ENCODE results near the gene EPB41L2.
"Not testable (repeated sequence)": the region's sequence is repeated elsewhere in the genome, so short reads cannot be mapped to it uniquely, and the experiment has no call there.

The EPB41L2 gene

DNA sequence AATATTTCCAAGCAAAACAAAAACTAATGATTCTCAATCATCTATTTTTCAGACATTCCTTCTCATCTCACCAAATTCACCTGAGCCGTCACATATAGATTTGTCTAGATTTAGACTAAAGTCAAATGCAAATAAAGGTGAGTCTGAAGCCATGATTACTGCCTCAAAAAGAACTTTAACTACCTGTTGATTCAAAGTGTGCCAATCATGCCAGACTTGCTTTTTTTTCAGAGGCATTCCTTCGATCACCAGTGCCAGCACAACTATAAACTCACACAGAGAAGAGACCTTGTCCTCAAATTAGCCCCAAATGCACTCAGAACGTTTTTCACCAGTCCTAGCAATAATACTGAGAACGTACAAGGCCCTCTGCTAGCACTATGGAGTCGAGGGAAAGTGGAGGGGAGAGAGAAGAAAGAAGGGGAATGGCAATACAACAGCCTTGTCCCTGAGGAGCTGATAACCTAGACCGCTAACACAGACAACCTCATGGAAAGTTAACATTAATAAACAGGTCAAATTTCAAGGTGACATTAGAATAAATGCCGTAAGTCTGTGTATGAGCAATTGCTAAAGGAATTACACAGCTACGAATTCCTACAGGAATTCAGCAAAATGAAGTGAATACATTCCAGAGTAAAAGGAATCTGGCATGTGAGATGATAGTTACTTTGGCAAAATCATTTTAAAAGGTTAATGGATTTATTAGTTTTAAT is 60.9 kb downstream of the EPB41L2 start:
- no peak for DNase-seq

DNA sequence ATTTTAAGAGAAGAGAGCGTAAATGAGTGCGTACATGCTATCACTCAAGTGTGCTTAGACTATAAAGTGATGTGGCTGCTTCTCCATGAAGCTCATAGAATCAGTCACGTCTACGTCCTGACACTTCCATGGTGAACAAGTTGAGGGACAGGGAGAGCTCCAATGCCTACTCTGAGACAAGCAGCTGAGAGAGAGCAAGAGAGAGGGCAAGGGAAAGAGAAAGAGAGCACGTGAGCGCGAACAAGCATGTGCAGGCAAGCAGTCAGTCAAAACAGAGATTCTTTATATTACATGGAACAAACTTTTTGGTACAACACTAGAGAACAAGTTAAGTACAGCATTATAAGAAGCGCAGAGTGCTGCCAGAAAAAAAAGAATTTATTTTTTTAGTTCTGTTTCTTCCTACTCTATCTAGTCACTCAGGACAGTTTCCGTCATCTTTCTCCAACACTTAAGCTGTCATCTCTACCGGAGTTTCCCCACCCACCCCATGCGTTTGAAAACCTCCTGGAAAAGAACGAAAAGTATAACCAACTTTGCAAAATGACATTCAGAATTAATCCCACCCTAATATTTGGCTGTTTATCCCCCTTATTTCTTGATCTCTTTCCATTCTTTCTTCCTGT is 61.8 kb downstream of the EPB41L2 start:
- DNase-seq = no peak

DNA sequence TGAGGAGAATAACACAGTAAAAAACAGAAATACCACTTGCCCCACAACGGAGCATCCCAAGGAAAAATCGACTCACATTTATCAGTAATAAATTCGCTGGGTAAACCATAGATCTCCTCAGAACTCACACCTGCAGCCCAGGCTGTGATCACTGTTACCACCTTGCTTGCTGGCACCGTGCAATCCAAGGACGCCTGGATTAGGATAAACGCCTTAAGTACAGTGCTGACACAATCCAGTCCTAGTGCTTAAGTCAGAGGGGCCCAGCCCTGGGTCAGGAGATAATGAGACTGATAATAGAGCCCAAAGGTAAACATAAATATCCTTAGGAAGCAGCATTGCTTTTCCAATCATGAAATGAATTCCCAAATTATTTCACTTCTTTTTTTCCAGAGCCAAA is 62.5 kb downstream of the EPB41L2 start:
- no peak for DNase-seq

DNA sequence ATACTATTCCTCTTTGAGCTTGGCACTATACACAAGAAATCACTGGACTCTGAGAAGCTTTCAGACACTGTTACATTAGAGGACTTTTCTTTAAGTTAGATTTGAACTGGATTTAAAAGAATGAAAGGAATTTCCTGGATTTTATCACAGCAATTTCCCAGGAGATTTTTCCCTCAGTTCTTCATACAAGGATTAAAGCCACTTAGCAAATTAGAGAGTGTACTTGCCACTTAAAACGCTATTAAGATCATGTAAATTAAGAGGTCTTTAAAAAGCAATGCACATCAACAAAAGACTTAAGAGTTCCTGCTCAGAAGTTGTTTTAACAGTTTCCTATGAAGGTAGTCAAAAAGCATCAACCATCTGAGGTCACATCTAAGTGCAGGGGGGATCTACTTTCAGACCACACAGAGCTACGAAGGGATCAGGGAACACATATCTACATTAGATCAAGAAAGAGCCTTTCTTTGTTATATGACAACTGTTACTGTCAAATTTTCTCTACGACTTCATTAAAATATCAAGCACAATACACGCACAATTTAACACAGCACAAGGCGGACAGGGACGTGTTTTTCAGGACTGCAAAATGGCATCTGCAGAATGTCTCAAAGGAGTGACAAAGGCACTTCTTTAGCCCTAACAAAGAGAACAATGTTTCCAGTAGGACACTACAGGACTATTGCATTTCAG is 65.8 kb downstream of the EPB41L2 start:
- no peak for DNase-seq

DNA sequence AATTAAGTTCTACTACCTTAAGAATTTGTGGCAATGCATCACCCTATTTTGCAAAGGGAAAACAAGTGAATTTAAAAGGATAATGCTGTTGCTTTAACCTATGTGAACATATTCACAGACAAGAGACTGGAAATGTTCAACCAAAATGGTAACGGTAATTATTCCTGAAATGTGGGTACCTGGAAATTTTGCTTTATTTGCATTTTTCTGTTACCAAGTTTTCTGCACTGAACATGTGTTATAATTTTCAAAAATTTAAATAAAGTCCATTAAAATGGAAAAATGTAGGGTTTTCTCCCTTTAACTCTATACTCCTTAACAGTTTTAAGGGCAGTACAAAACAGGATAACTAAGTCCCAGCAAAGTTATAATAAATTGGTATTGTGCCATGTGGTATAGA is 66.4 kb downstream of the EPB41L2 start:
- no peak for DNase-seq

DNA sequence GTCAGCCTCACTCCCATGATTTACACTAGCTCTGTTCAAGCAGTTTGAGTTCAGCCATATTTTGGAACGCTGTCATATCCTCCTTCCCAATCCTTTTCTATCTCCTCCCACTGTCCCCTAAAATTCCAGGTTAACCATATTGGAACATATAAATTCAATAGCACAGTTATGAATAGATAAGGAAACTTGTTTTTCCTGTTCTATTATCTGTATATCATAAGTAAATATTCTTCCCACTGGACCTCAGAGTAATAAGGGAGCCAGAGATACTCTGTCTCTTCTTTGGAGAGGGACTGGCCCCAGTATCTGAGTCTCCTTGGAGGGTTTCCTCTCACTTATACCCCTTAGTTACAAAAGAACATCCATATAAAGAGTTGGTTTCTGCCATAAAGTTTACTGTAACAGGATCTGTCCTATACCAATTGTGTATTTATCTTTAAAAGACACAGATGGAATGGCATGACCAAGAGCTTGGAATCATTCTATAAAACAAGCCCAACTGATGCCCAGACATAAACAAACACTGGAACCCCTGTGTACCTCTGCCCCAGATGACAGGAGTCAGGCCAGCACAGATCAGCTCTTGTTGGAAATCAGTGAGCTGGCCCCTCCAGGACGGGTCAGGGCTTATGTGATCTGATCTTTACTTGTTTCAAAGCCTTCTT is 67.1 kb downstream of the EPB41L2 start:
- DNase-seq = no peak

DNA sequence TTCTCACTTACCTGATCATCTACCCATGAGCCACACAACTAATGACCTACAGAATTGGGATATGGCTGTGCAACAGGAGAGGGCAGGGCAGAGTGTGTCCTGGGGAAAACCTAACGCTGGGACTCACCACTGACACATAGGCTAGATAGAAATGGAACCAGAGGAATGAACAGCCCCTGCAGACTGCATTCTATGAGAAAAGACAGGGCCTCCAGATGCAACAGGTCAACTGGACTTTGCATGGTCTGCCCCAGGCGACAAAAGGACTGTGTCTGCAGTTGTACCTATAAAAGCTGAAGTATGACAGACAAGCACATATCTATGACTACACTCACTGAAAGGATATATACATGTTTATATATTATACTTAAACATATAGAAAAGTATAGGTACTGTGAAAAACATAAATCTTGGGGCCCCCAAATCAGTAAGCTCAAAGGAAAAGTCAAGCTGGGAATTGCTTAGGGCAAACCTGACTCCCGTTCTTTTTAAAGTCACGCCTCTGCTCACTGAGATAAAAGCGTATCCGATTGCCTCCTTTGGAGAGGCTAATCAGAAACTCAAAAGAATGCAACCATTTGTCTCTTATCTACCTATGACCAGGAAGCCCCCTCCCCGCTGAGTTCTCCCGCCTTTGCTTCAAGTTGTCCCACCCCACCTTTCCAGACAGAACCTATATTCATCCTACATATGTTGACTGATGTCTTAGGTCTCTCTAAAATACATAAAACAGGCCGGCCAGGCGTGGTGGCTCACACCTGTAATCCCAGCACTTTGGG is 68.5 kb downstream of the EPB41L2 start:
- DNase-seq = no peak

DNA sequence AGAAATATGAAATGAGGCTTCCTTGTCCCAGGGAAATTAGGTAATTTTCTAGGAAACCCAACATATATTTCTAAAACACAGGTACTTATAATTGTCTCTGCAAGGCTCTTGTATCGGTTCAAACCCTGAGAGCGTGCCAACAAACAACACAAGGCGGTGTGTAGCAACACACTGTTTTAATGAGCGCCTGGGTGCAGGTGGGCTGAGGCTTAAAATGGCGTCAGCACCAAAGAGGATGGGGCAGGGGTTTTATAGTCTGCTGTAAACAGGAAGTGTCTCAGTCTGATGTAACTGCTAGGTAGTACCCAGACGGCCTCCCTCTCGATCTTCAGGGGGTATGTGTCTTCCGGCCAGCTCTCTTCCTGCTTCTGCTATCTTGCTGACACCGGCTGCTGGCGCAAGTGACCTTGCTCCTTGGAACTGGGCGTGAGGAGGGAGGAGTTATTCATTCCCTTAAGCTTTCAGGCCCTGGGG is 69.7 kb downstream of the EPB41L2 start:
- no peak for DNase-seq

DNA sequence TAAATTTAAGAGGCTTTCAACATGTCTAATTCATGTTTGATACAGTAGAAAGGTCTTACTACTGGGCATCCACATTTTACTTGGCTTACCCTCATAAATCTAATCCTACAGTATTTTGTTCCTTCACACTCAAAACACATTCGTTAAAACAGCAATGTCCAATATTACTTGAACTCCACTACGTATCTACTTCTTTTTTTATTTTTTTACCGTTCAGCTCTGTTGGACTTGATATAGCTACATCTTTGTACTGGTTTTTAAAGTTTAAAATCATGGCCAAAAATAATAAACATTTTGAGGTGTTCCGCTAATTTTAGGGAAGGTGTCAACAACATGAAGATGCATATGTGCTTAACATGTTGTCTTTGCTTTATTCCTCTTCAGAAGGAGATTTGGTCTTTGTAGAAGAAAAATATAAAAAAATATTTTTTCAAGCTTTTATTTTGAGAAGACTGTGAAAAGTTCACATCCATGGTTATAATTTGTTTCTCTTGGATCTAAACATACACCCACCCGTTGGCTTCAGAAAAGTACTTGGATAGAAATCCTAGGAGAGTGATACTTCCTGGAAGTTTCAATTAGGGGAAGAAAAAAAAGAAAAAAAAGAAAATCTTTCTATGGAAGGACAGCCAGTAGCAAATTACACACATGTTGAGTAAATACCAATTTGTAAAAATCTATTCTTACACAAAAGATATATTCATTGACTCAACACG is 71.5 kb downstream of the EPB41L2 start:
- no peak for DNase-seq

DNA sequence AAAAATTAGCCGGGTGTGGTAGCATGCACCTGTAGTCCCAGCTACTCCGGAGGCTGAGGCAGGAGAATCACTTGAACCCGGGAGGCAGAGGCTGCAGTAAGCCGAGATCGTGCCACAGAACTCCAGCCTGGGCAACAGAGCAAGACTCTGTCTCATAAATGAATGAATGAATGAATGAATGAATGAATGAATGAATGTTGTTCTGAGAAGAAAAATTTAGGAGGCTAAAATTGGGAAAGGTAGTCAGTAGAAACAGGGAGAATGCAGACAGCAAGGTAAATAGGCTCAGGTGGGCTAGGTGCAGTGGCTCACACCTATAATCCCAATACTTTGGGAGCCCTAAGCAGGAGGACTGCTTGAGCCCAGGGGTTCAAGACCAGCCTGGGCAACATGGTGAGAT is 75.5 kb downstream of the EPB41L2 start:
- DNase-seq = not testable (repeated sequence)

DNA sequence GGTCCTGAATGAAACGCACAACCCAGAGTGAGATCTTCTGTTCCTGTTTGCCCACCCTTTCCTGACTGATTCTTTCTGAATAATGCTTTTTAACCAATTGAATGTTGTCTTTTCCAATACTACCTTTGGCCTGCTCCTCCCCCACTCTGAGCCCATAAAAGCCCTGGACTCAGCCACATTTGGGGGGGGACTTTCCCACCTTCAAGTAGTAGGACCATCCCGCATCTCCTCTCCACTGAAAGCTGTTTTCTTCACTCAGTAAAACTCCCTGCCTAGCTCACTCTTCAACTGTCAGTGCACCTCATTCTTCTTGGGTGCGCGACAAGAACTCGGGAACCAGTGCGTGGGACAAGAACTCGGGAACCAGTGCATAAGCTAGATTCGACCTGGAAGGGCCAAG is 77.9 kb downstream of the EPB41L2 start:
- no peak for DNase-seq

DNA sequence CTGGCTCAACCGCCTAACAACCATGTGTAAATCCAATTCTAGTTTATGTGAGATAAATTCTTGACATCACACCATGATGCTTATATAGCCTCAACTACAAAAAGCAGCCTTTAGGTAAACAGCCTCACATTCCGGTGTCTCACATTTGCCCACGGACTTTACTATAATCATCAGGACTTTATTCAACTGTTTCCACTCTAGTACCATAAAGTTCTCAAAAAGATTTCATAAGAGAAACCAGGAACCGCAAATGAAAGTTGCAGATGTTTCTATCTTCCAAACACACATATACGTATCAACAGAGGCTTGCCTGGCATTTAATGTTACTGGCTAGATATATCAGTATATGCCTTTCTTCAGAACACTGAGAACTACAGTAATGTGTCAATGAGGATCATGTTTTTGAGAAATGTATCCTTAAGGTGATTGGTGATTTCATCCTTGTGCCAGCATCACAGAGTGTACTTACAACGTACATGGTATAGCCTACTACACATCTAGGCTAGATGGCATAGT is 80.0 kb downstream of the EPB41L2 start:
- no peak for DNase-seq

DNA sequence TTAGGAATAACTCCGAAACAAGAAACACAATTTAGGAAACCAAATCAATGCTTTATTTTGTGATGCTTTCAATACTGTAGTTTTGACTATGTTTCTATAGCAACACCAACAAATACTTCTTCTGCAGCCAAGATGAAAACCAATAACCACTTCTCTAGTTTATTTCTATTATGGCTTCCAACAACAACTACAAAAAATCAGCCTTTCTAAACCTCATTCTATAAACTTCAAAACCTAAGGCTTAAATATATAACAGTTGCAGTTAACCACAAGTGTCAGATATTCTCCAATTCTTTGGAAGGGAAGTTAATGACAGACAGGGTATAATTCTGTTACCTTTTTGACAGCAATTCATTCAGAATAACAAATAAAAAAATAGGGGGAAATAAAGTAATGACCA is 80.9 kb downstream of the EPB41L2 start:
- DNase-seq = no peak

DNA sequence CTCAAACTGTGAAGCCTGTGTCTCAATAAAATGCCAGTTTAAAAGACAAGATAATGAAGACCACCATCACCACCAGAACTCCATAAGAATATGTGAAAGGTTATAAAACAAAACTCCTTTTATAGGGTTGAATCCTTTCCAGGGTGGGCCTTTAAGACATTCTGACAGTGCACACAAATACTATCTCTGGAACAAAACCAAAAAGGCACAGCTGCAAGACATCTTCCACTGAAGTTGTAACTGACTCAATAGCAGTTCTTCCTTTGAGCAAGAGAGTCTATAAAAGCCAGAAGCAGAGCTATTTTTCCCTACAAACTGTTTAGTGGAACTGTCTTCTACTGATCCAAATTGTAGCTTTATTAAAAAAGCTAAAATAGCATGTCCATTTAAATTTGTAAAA is 81.6 kb downstream of the EPB41L2 start:
- no peak for DNase-seq

DNA sequence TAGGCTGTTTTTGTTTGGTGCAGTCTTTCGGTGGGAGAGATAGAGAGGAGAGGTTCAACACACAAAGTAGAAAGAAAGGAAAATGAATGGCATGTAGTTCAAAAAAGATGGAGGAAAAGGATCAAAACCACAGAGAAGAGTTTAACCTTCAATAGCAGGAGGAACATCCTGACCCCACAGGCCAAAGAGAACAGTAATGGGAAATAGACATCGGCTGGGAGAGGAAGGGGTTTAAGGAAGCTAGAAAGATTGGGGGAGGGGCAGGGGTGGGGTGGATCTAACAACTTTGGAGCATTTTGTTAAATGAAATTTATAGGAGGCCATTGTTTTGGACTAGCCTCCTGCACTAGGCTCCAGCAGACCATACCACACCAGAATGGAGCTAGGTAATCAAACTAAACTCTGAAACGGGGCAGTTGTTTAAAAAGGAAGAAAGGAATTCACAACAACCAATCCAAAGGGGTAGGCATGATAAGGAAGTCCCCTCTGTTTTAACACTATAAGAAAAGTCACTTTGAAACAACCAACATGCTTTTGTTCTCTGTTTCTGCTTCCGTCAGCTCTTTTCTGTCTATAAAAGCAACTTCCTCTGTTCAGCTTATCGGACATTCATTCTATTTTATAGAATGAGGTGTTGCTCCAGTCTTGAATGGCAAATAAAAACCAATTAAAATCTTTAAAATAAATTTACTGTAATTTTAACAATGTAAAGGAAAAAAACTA is 82.6 kb downstream of the EPB41L2 start:
- no peak for DNase-seq

DNA sequence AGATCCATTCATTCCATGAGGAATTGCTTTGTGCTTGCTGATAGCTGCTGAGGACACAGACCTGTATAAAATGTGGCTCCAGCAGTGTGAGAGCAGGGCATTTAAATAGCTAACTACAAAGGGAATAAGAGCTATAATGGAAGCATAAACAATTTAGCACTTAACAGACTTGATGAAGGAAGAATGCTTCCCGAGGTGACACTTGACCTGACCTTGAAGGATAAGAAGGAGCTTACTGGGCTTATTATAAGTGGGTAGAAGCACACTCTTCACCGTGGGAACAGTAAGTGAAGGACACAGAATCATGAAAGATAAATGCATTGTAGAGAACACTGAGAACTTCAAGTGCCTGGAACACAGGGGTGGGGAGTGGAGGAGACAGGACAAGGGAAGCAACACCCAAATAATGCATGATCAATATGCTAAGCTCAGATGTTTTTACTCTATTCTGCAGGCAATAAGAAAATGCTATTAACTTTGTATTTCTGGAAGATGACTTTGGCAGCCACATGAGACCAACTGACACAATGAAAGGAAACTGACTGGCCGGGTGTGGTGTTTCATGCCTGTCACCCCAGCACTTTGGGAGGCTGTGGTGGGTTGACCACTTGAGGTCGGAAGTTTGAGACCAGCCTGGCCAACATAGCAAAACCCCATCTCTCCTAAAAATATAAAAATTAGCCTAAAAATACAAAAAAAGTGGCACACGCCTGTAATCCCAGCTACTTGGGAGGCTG is 84.2 kb downstream of the EPB41L2 start:
- no peak for DNase-seq

DNA sequence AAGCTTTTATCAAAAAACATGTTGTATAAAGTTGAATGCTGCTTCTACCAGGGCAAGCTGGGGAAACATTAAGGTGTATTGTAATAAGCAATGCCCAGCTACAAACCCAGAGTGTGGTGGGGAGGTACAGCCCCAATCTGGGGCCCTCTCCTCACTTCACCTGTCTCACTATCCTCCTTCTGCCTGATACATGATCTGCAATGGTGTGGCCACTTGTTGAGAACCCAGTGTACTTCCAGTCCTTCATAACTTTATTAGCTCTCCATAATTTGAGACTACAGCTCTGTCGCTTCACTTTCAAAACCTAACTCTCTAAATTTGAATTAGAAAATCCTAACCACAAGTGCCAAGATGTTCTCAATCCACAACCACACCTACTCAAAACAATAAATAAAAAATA is 84.9 kb downstream of the EPB41L2 start:
- DNase-seq = no peak

DNA sequence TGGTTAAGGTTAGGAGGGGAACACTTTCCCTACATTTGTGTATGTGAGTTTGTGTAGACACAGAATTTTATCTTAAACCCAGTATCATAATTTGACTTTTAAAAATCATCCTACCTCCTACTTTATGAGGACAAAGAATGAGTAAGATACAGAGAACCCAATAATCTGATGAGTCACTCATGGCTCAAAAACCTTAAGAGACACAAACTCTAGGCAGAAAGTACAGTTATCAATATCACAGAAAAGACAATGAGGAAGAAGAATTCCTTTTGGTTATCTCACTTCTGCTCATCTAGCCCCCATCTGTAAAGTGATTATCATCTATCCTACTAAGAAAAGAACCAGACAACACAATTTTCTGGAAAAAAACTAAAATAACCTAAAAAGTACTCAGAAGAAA is 87.7 kb downstream of the EPB41L2 start:
- no peak for DNase-seq

DNA sequence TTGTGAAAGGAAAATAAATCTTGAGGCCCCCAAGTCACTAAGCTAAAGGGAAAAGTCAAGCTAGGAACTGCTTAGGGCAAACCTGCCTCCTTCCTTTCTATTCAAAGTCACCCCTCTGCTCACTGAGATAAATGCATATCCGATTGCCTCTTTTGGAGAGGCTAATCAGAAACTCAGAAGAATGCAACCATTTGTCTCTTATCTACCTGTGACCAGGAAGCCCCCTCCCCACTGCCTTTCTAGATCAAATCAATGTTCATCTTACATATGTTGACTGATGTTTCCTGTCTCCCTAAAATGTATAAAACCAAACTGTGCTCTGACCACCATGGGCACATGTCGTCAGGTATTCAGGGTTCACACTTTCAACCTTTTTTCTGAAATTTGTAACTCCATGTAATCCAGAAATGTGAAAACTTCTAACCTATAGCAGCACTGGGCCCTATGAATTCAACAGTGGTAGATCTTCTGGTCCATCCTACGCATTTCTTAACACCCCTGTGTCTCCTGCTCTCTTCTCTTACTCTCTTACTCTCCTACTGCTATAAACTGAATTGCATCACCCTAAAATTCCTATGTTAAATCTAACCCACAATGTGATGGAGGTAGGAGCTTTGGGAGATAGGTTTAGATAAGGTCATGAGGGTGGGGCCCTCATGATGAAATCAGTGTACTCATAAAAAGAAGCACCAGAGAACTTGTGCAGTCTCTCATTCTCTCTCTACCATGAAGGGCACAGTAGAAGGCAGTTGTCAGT is 89.3 kb downstream of the EPB41L2 start:
- no peak for DNase-seq

DNA sequence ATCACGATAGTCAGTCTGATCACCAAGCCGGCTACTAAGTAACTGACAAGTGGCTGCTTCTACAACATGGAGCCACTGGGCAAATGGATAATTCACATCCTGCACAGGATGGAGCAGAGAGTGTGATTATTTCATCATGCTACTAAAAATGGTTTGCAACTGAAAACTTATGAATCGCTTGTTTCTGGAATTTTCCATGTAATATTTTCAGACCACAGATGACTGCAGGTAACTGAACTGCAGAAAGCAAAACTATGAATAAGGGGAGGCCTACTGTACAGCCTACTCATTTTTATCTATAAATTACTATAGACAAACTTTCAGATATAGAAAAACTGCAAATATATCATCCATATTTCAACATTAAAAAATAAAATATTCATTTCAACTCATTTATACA is 91.5 kb downstream of the EPB41L2 start:
- no peak for DNase-seq
